HTR-8/SVneo (cell line): ENCODE measurements around the gene POLR2J.
"Not testable (repeated sequence)": the region's sequence is repeated elsewhere in the genome, so short reads cannot be mapped to it uniquely, and the experiment has no call there.

Source experiments
- DNase-seq: peaks from one replicate; pipeline ENCODE4 v3.0.0; 2011; ENCODE audit warnings: low spot score, mixed read lengths; ENCODE audit not compliant: insufficient read length
- FAIRE-seq: peaks from 2 replicates; lab custom pipeline; 2011; peaks lifted over from hg19 to GRCh38; lab: Jason Lieb, UNC

The POLR2J gene

DNA sequence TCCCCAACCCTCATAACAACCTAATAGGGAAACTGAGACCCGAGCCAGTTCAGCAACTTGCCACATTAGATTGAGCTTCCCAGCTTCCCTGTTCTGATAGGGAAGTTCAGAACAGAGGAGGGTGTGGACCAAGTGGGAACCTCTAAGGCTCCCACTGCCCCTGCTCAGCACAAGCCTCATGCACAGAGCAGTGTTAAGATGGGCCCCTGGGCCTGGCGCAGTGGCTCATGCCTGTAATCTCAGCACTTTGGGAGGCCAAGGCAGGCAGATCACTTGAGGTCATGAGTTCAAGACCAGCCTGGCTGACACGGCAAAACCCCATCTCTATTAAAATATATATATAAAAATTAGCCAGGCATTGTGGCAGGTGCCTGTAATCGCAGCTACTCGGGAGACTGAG is 18.6 kb upstream of the POLR2J start:
- FAIRE-seq, DNase-seq: not testable (repeated sequence)

DNA sequence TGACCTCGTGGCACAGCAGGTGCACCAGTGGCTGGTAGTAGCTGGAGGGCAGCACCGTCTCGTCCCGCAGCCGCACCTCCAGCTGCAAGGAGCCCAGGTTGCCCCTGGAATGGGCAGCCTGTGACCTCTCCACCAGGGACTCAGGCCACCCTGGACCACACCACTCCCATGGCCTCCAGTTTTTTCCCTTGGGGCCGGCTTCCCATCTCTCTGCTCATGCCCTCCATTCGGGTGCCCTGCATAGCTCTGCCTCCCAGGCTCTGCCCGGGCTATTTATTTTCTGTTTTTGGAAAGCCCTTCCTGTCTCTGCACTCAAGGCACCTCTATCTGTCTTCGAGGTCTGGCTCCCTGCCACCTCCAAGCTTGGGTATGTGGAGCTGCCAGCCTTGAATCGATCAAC is 18.1 kb upstream of the POLR2J start:
- not testable (repeated sequence) for DNase-seq, FAIRE-seq

DNA sequence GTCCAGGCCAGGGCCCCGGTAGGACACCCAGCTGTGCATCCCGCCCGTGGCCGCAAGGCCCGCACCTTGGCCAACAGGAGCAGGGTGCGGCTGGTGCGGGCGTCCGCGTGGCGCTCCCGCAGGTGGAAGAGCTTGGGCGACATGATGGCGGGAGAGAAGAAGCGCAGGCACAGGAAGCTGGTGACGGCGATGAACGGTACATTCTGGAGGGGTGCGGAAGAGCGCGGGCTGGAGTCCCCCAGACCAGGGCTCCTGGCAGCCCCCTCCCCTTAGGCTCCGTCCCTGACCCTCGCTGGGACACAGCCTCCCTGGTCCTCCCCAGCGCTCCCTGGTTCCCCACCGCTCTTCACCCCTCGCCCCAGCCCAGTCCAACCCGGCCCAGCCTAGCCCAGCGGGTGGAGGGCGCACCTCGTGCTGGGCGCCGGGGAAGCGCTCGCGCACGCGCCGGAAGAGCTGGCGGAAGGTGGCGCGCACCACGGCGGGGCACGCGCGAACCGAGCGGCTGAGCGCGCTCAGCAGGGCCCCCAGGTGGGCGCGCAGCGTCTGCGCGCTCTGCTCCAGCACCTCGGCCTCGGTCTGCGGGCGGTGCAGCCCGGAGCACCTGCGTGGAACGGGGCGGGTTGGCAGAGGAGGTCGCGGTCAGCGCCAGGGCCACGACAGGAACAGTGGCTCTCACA is 15.9 kb upstream of the POLR2J start:
- DNase-seq, FAIRE-seq: not testable (repeated sequence)

DNA sequence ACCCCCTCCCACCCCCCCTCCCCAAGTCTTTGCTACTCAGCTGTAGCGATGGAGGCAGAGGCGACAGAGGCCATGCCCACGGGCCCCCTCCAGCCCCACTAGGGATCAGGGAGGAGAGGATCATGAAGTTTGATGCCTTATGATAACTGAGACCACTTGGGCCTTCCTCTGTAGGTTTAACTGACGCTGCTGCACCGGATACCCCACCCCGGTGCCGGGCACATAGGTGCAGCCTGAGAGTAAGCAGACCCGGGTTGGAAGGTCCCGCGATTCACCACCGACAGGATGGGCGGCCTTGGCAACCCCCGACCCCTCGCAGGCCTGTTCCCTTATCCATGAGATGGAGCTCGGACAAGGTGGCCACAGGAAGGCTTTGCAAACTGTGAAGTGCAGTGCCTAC is 15.3 kb upstream of the POLR2J start:
- DNase-seq, FAIRE-seq: not testable (repeated sequence)

DNA sequence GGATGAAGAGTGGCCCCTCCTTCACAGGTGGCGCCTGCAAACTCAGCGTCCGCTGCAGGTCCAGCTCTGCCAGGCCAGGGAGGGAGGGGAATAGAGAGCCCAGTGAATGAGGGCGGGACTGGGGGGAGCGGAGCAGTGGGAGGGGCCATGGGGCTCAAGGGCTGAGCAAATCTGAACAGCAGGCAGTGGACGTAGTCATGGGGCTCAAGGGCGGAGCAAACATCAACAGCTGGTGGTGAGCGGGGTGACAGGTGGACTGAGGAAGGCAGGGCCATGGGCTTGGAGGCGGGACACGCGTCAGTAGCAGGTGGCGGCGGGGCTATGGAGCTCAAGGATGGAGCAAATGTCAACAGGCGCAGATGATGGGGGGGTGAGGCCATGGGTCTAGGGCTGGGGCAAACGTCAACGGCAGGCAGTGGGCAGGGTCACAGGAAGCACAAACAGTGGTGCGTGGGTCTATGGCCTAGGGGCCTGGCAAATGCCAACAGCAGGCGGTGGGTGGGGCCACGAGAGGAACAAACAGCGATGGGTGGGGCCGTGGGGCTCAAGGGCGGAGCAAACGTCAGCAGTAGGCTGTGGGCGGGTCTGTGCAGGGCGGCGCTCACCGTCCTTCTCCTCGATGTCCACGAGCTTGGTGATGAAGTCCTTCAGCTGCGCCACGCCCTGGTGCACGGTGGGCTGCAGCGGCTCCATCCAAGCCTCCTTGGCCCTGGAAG is 14.7 kb upstream of the POLR2J start:
- not testable (repeated sequence) for DNase-seq, FAIRE-seq

DNA sequence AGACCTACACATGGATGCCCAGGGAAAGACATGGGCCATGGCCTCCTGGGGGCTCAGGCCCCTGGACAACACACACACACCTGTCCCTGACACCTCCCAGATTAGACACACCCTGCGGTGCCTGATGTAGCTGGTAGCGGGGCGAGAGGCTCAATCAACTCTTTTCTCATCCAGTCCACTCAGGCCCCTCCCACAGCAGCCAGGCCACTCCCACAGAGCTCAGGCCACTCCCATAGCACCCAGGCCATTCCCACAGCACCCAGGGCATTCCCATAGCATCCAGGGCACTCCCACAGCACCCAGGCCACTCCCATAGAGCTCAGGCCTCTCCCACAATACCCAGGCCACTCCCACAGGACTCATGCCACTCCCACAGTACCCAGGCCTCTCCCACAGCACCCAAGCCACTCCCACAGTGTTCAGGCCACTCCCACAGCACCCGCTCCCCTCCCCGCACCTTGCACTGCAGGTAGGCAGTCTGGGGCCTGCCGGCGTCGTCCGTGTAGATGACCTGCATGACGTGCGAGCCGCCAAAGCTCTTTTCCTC is 11.9 kb upstream of the POLR2J start:
- FAIRE-seq, DNase-seq: not testable (repeated sequence)

DNA sequence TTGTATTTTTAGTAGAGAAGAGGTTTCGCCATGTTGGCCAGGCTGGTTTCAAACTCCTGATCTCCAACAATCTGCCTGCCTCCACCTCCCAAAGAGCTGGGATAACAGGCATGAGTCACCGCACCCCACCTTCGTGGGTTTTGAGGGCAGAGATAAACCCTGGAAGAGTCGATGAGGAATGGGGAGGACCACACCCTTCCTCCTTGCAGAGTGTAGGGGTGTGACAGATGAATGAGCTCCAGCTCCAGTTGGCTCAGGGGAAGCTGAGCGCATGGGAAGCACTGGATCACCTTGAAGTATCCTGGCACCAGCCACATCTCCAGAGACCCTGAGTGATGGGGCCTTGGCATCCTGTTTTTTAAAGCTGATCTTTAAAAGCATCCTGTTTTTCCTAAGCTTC is 5.6 kb upstream of the POLR2J start:
- not testable (repeated sequence) for FAIRE-seq, DNase-seq

DNA sequence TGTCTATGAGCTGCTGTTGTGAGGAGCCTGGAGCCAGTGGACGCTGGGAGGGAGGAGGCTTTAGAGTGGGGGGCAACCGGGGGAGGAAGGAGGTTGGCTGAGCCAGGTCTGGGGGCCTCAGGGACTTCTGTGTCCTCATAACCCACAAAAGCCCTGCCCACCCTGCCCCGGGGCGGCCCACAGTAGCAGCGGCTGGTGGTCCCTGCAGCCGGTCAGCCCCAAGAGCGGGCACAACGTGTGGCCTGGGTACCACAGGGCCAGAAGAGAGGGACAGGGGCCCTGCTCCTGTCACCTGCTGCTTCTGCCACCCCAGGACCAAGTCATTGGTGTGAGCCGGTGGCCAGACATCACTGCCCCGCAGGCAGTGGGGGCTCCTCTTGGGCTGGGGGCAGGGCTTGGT is 3.2 kb upstream of the POLR2J start:
- not testable (repeated sequence) for DNase-seq, FAIRE-seq

DNA sequence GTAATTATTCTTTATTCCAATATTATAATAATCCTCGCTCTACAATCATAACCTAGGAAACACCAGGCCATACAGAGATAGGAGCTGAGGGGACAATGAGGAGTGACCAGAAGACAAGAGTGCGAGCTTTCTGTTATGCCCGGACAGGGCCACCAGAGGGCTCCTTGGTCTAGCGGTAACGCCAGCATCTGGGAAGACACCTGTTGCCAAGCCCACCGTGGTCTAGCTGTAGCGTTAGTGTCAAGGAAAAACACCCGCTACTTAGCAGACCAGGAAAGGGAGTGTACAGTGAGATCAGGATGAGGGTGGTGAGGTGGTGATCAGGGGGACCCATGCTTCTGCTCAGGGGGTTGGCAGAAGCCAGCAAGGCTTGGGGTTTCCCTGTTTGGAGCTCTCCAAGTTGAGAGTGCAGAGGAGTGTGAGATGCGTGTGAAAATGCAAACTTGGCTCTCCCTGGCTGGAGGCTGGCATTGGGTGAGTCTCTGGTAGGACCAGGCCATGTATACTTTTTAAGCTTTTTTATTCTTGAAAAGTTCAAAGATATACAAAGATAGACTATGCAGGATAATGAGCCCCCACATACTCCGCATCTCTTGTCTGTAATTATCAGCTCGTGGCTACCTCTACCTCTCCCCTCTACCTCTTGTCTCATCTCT is 1.4 kb upstream of the POLR2J start:
- not testable (repeated sequence) for FAIRE-seq, DNase-seq

DNA sequence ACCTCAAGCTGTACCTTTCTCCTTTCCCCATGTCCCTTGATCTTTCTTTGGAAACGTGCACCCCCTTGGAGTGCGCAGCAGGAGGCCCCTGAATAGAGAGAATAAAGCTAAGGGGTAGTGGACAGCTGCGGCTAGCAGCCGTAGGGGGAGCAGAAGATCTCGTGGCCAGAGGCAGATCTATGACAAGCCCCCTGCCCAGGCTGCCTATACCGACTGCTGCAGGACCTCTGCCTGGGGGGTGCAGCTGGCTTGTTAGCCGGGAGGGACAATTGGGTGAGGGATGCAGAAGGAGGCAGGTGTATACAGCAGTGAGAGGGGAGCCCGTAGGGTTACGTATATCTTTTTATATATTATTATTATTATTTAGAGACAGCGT is 475 bp upstream of the POLR2J start:
- FAIRE-seq, DNase-seq: not testable (repeated sequence)

DNA sequence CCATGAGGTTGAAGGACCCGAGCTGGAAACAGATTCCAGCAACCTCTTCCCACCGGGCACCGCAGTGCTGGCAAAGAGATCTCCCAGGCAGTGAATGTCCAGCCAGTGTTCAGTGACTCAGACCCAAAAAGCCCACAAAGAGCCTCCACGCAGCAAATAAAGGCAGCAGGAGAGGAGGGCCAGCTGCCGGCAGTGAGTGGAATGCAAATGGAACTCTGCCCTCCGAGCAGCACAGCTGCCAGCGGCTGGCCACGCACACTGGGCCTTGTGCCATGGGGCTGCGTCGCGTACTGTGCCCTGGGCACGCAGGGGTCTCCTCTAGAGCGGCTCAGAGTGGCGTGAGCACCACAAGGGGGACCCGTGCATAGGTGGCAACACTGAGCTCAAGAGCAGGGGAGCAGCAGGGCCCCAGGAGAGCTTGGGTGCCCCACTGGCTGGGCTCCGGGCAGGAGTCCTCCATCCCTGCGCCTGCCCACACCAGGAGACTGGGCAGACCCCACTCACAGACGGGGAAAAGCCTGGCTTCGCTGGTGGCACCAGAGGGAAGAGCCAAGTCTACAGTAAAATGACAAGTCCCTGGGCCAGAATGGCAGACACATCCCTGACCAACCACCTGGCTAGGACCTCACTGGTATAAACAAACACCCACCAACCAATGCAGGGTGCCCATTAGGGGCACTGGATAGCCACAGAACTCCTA is 3.8 kb downstream of the POLR2J start:
- DNase-seq, FAIRE-seq: not testable (repeated sequence)

DNA sequence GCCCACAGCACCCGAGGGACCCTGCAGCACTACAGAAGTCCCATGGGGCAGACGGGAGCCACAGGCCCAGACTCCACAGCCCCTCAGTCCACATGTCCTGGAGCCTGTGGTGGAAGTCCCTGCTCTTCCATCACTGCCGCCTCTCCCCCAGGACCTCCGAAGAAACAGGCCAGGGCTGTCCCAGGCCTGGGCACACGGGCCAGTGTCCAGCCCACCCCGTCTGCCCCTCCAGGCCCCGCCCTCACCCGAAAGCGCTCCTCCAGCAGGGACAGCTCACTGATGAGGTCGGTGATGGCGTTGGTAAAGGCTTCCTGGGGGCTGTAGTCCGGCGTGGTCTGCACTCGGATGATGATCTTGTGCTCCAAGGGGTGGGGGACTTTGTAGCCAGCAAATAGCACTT is 4.6 kb downstream of the POLR2J start:
- FAIRE-seq, DNase-seq: not testable (repeated sequence)

DNA sequence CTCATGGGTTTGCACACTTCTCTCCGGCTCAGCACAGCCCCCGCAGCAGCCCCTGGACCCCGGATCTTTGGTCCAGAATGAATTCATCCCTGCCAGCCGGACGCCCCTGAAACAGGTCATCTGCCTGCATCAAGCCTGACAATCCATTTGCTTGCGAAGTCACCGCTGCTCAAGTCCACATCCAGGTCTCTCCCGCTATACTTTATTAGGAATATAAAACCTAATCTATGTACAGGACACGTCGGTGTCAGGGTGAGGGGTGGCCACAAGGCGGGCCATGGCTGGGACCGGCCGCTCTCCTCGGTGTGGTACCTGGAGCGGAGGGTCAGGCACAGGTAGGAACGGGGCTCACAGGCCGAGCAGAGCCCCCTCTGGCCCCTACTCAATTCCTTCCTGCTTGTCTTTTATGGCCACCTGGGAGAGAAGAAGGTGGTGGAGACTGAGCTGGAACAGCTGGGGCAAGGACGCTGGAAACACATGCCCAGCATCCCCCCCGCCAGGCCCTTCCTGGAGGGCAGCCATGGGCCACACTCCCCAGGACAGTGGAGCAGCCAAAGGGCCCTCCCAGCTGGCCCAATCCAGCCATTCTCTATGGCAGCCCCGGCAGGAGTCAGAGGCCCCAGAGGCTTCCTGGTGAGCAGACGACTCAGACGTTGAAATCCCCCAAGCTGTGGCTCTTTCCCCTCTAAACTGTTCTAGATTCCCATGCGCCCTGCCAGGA is 5.3 kb downstream of the POLR2J start:
- FAIRE-seq, result no peak
- DNase-seq, result no peak

DNA sequence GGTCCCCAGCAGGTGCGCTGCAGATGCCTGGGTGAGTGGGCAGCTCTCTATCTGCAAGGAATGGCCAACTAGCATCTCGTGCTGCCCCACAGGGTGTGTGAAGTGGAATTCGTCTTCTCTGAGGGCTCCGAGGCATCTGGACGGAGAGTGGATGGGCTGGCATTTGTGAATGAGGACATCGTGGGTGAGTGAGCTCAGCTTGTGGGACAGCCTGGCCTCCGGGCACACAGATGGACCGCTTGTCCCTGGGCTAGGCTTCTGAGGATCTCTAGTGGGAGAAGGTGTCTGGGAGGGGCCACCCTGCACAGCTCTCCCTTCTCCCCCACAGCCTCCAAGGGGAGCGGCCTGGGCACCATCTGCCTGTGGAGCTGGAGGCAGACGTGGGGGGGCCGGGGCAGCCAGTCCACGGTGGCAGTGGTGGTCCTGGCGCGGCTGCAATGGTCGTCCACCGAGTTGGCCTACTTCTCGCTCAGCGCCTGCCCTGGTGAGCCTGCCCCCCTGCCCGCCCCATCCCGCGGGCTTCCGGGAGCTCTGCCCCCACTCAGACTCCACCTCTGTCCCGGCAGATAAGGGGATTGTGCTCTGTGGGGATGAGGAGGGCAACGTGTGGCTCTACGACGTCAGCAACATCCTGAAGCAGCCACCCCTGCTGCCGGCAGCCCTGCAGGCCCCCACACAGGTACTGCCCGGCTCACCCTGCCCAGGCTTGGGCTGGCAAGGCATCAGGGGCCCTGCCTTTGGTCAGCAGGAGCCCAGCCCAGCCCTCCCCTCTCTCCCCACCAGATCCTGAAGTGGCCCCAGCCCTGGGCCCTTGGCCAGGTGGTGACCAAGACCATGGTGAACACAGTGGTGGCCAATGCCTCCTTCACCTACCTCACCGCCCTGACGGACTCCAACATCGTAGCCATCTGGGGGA is 6.3 kb downstream of the POLR2J start:
- DNase-seq, result no peak
- no peak for FAIRE-seq

DNA sequence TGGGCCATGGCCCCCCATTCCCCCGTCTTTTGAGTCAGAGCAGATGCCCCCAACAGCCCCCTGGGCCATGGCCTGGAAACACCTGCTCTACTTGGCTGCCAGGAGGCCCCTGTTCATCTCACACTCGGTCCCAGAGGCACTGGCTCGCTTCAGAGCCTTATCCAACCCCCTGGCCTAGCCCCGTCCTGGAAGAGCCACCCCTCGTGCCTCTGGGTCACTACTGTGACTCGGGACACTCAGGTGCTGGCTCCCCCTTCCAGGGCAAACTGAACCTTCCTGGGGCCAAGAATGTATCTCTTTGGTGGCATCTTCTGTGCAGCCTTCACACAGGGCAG is 7.0 kb downstream of the POLR2J start:
- DNase-seq, result no peak
- FAIRE-seq, result no peak

DNA sequence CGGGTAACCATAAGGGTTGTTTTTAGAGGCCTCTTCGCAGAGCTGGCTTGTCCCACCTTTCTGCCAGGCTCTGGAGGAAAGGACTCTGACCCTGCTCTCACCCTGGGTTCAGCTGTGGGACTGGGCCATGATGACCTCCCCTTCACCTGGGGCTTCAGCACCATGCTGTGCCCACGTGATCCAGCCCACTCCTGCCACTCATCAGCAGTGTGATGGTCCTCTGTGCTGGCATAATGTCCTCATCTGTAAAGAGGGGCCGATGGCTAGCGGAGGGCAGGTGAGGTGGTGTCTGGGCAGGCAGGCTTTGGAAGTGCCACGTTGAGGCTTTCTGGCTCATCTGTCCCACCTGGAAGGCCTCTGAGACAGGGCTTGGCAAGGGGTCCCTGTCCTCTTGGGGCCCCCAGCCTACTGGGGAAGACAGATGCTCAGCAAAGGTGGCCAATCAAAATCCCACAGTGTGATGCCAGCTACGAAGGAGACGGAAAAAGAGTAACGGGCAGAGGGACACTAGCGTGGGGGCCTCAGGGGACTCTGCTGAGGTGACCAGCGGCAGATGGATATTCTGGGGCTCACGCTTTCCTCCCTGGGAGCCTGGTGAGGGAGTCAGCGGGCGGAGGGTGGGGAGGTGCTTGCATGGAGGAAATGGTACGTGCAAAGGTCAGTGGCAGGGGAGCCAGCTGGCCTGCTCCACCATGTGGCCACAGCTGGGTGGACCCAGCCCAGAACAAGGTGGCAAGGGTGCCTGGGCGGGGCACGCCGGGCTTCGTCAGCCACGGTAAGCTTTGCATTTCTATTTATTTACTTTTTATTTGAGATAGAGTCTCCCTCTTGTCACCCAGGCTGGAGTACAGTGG is 8.5 kb downstream of the POLR2J start:
- FAIRE-seq (no peak), DNase-seq (no peak)

DNA sequence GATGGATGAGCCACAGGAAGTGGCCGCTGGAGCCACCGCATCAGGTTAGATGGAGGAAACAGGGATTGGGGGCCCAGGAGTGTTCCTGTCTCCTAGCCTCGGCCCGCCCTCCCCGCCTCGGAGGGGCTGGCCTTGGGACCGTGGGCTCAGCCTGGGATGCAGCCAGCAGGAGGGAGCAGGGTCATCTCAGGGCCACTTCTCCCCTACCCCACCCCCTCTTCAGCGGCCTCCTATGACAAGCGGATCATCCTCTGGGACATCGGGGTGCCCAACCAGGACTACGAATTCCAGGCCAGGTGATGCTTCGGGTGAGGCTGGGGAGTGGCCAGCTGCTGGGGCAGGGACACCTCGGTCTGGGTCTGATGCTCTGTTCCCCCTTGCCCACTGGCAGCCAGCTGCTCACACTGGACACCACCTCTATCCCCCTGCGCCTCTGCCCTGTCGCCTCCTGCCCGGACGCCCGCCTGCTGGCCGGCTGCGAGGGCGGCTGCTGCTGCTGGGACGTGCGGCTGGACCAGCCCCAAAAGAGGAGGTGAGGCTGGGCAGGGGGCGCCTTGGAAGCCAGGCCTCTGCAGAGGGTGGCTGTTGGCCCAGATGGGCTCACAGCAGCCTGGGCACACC is 9.3 kb downstream of the POLR2J start:
- DNase-seq (no peak), FAIRE-seq (no peak)
